ENCODE data around the gene TSPAN18. TPM values are rescaled to one million over a fixed set of nuclear protein-coding genes. Genes with fewer than 3 reads are reported as not detected.

The TSPAN18 gene
- total and polyA plus RNA-seq, 2 donors from 2014 or later, result 13.8 to 38.1 TPM

- Histone ChIP-seq H3K36me3 (ENCODE audit: control insufficient read depth in 2 of 3, insufficient read depth in 3 of 3, low read length in 3 of 3) (no peaks in the 10 kb centered on the region), H3K9ac (ENCODE audit: low read length in 3 of 3) (no peak overlapping the region), H3K27me3 (ENCODE audit: control insufficient read depth, insufficient read depth, low read length) (no peaks in the 10 kb centered on the region), H3K4me3 (ENCODE audit: low read length in 3 of 3) (no peak overlapping the region), H3K27ac (ENCODE audit: low read depth in 2 of 2, low read length in 2 of 2) (peak overlapping the region; percentile 41 to 79), H3K4me1 (ENCODE audit: control insufficient read depth in 2 of 3, insufficient read depth in 2 of 3, low read depth in 1 of 3, low read length in 3 of 3) (peaks cover 0 to 20% (median 5%) of the 10 kb centered on the region in 3 donors), H3K9me3 (ENCODE audit: control insufficient read depth in 2 of 3, insufficient read depth in 1 of 3, low read length in 3 of 3) (no peaks in the 10 kb centered on the region)
- intact Hi-C loops (cut with DNase I), result no loop called here
- FAIRE-seq, result no peak
- TF ChIP-seq, protein P1, sequence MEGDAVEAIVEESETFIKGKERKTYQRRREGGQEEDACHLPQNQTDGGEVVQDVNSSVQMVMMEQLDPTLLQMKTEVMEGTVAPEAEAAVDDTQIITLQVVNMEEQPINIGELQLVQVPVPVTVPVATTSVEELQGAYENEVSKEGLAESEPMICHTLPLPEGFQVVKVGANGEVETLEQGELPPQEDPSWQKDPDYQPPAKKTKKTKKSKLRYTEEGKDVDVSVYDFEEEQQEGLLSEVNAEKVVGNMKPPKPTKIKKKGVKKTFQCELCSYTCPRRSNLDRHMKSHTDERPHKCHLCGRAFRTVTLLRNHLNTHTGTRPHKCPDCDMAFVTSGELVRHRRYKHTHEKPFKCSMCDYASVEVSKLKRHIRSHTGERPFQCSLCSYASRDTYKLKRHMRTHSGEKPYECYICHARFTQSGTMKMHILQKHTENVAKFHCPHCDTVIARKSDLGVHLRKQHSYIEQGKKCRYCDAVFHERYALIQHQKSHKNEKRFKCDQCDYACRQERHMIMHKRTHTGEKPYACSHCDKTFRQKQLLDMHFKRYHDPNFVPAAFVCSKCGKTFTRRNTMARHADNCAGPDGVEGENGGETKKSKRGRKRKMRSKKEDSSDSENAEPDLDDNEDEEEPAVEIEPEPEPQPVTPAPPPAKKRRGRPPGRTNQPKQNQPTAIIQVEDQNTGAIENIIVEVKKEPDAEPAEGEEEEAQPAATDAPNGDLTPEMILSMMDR (IDR thresholded peaks at IDR 0.05; ENCODE audit: borderline replicate concordance, extremely low read depth, insufficient read depth), result no peak
- peak in 4 of 5 donors; percentile 35 to 92 (median 59) for DNase-seq
Observed at GRCh38 chr11:44979543-44980399, 253.0 kb downstream of the TSPAN18 start.

DNA sequence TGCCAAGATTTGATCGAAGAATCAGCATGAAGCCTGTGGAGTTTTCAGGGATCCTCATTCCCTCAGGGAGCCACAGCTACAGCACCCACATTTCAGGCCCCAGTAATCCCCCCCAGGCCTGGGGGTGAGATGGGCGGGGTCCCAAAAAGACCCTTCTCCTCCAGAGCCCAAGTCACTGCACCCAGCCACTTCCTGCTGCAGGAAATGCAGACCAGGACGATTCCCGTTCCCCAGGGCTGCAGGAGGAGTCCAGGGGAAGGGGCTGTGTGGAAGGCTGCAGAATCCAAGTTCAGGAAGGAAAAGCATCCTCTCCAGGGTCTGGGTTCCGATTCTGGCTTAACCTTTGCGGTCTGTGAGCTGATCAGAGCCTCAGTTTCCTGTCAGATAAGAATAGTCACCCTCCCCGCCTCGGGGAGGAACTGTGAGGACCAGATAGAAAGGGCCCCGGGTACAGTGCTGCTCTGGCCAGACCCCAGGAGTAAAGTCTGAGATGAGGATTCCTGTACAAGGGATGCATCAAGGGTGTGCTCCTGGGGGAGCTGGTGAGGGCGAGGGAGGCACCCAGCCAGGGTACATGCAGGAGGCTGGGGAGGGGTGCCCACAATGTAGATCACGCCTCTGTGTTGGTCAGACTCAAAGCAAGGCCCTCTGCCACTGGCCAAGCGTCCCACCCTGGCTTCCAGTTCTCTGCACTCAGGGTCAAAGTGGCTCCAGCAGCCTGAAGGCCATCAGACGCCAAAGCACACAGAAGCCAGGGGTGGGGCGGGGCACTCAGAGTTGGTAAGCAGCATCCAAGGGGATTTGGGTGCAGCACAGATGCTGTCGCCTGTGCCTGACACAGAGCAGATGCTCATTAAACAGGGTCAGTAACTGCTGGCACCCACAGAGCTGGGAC is 254.0 kb downstream of the TSPAN18 start:
- Histone ChIP-seq H3K9ac (ENCODE audit: low read length in 3 of 3) (no peak overlapping the region), H3K27ac (ENCODE audit: low read depth in 2 of 2, low read length in 2 of 2) (peak overlapping the region in 1 of 2 donors; percentile 57), H3K36me3 (ENCODE audit: control insufficient read depth in 2 of 3, insufficient read depth in 3 of 3, low read length in 3 of 3) (no peaks in the 10 kb centered on the region), H3K4me1 (ENCODE audit: control insufficient read depth in 2 of 3, insufficient read depth in 2 of 3, low read depth in 1 of 3, low read length in 3 of 3) (peaks cover 0 to 20% (median 5%) of the 10 kb centered on the region in 3 donors), H3K4me3 (ENCODE audit: low read length in 3 of 3) (no peak overlapping the region), H3K9me3 (ENCODE audit: control insufficient read depth in 2 of 3, insufficient read depth in 1 of 3, low read length in 3 of 3) (no peaks in the 10 kb centered on the region), H3K27me3 (ENCODE audit: control insufficient read depth, insufficient read depth, low read length) (no peaks in the 10 kb centered on the region)
- TF ChIP-seq, protein P1 (IDR thresholded peaks at IDR 0.05; ENCODE audit: borderline replicate concordance, extremely low read depth, insufficient read depth), result no peak
- DNase-seq (peak in 1 of 5 donors; percentile 74), FAIRE-seq (no peak)
- intact Hi-C loops (cut with DNase I), result no loop called here

Other genes starting within 250 kb of the TSPAN18 start
- gene CD82, start 161.3 kb upstream of the TSPAN18 start, total RNA-seq, result 94.4 TPM
- 59.3 TPM for gene CD82, start 161.3 kb upstream of the TSPAN18 start, polyA plus RNA-seq (ENCODE audit: insufficient read depth, low read depth, low replicate concordance)
- 35.3 TPM for gene TP53I11, start 223.9 kb downstream of the TSPAN18 start, total RNA-seq
- 25.7 TPM for gene TP53I11, start 223.9 kb downstream of the TSPAN18 start, polyA plus RNA-seq (ENCODE audit: insufficient read depth, low read depth, low replicate concordance)